ENCODE results near the gene NOP16.
A peak's percentile ranks its signal among the peaks of the same experiment; 100 is the strongest.

Gene NOP16

DNA sequence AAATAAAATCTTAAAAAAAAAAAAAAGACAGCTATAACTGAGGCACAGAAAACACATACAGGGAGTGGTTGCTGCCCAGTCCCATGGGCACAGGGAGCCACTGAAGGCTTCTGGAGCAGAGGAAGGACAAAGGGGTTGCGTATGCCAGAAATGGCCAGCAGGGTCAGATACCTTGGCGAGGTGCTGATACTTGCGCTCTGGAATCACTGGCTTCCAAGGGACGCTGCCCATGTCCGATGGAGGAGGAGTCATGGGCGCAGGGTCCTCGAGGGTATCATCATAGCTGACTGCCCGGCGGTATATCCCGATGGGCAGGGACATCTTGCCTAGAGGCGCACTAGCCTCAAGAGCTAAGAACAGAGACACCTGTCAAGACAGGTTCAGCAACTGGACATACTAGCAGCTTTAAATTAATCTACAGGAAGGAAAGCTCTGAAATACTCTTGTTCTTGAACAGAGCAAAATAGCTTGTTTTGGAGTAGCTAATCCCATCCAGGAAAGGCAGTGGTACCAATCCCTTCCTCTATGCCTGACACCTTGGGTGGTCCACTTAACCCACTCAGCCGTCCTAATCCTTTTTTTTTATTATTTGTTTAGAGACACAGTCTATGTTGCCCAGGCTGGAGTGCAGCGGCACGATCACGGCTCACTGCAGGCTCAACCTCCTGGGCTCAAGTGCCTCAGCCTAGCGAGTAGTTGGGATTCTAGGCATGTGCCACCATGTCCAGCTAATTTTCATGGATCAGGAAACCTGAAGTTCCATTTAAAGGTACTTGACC is 32.8 kb downstream of the NOP16 start:
- DNase-seq: peak; percentile 54

DNA sequence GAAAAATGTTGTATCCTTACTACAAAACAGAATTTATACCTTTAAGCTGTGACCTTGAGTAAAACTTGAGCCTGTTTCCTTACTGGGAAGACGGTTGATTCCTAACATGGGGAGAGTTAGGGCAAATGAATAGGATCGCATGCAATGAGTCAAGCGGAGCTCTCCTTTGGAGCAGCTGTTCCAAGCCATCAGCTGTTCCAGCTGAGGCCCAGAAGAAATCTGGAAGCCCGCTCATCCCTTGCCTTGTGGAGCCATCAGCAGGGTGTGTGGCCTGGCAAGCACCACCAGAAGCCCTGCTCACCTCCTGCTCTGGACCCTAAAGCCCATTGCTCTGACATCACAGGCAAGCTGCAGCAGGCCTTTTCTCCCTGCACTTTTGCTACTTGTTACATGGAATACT is 34.9 kb downstream of the NOP16 start:
- no peak for DNase-seq

DNA sequence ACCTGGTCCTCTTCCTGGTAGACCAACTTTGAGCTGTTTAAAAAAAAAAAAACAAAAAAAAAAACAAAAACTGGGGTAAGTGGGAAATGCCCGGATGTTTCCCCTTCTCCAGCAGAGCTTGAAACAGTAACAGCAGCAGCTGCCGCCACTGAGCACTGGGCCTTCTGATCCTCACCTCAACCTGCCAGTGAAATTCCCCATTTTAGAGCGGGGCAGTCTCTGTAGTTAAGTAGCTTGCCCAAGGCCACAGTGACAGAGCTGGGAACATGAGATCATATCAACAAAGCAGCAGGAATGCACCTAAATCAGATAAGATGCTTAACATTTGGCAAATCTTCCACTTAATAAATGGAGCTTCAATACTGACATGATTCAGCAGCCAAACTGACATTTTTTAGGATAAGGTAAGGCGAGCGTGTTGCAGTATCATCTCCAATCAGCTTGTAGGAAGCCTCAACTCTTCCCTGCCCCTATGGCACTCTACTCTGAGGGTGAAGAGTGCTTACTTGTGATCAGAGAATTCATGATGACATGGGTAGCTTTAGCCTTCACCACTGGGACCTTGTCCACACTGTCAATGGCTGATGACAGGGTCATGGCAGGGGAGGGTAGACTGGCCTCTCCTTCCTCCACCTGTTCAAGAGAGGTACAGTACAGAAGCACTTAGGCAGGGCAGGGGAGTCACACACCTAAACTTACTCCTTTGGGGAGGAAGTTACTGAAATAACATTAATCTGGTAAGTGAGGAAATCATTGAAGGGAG is 36.1 kb downstream of the NOP16 start:
- DNase-seq: no peak

DNA sequence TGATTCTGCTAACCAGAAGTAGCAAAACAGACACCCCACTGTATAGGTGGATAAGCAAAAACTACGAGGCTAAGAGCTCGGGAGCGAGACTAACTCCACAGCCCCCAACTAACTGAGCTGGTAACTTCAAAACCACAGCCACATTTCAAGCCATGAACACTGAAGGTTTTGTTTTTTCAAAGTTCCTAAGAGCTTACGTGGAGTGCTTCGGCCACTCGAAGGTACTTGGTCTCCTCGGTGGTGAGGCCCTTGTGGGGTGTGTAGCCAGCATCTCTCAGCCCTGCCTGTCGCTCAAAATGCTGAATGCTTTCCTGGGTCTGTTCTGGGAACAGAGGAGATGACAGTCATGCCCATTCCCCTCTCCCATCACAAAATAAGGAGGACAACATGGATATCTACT is 38.0 kb downstream of the NOP16 start:
- no peak for DNase-seq

DNA sequence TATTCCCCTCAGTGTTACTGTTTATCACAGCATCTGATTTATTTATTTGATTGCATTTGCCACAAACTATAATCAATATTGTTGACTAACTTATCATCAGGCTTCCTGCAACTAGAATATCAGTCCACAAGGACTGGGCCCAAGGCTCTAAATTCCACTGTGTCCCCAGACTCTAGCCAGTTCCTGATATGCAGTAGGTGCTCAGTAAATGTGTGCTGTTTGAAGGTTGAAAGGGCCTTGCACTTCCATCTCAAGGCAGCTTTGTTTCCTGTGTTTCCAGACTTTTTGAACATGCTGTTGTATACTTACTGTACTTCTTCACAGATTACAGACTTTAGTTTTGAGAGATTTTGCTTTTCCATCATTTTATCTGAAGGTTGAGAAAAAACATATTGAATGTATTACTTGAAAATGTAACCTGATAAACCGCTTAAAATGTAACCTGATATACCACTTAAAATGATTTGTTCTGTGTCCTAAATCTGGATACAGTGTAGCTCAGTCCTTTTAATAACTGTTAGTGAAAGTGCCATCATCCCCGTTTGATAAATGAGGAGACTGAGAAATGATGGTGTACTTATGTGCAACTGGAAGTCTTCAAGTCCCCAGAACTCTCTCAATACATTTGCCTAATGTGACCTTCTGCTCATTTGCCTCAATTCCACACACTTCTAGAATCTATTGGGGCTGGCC is 45.5 kb downstream of the NOP16 start:
- no peak for DNase-seq

DNA sequence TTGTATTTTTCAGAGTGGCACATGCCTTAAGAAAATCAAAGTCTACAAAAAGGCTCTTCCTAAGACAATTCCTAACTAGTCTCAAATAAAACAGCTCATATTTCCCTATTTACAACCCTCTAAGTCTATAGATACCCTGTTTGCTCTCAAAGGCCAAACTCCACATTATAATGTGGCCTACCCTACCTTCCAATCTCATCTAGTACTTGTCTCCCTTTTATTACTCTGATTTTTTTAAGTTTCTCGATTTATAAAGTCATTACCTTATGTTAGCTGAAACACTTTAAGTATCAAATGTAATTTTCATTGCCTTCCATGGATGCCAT is 46.3 kb downstream of the NOP16 start:
- no peak for DNase-seq

DNA sequence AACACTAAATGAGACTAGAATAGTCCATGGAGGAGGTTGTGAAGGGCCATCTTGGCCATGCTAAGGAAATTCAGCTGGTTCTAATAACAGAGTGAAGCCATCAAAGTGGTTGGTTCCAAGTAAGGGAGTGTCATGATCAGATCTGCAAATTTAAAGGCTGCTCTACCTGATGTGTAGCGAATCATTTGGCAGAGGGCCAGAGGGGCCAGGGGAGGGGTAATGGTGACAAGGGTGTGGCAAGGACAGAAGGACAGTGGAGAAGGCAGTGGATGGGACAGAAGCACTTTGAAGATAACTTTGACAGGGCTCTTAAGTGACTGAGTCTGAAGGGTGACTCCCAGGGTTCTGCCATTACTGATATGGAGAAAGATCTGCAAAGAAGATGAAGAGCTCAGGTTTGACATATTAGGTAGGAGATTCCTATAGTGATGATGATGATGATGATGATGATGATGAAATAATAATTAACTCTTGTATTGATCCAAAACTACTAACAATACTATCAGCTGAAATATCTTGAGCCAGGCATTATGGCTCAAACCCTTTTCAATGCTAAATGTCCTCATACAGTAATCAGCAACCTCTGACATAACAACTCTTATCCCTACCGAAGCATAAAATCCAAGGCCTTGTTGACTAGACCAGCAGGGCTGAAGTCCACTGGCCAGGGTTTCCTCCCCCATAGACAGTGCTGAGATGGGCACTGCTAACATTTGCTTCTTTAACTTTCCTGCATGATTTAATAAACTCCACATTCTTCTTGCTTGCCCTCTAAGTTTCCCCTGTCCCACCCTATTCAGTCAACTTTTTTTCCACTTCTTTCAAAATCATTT is 46.9 kb downstream of the NOP16 start:
- no peak for DNase-seq

DNA sequence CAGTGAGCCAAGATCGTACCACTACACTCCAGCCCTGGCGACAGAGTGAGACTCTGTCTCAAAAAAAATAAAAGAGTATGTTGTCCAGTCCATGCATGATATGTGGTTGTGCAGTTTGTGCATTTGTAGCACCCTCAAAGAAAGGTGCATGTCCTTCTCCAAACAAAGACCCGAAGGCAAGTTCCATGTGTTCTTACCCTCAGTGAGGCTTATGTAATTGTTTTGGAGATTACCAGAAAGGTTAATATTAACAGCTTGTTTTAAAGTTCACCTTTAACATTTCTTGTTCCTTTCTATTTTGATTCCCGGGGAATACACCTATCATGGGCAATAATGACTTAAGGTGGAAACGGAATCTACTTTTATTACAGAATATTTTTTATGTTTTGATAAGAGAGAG is 49.1 kb downstream of the NOP16 start:
- no peak for DNase-seq

DNA sequence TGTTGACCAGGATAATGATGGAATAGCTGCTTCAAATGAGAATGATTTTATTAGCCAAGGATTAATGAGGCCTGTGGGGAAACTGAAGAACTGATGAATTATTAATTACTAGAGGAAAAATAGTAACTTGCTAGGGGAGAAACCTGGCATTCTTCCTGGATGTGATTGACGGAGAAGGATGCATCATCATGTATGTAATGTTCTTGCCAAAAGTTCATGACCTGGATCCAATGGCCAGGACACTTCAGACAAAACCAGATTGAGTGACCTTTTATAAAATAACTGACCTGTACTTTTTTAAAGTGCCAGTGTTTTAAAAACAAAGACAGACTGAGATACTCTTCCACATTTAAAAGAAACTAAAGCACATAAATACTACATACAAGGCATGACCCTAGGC is 50.5 kb downstream of the NOP16 start:
- no peak for DNase-seq

DNA sequence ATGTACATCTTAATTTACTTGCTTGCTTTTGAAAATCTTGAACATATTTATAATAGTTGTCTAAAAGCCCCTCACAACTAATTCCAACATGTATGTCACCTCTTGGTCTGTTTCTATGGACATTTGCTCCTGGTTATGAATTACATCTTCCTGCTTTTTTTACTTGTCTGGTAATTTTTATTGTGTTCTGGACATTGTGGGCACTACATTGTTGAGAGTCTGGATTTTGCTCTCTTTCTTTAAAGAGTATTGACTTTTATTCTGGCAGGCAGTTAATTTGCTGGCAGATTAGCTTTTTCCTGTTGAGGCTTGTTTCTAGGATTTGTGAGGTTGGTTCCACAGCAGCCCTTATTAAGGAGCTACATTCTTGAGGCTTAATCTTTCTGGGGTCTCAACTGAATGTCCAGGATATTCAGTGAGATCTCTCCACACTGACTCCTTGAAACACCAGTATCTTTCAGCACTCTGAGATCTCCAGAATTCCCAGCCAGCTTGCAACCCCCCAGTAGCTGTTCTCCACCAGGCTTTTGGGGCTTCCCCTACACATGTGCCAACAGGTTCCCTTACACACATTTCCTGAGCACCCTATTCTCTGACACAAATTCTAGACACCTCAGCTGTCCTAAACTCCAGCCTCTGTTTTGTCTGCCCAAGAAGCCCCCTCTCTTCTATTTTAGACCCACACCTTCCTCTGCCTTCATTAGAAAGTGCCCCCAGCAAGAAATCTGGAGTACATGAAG is 54.2 kb downstream of the NOP16 start:
- DNase-seq: no peak

Data from DMS53 (cell line).